ENCODE data around the gene APLF. TPM values are rescaled to one million over a fixed set of nuclear protein-coding genes. Genes with fewer than 3 reads are reported as not detected.

The APLF gene
- polyA plus RNA-seq, 2 of the 4 experiments (the other 2 are of a cell fraction): 1.5 to 2.8 TPM

Other genes starting within 250 kb of the APLF start
- 27.3 and 30.7 TPM in 2 replicates for gene PPP3R1, start 215.1 kb upstream of the APLF start, polyA plus RNA-seq (2011; rRNA removed)
- 53.7 to 55.1 TPM (median 54.4 TPM) in 3 replicates for gene PPP3R1, start 215.1 kb upstream of the APLF start, polyA plus RNA-seq (2017; fragmentation: RNase III; extraction: RNeasy Plus Mini Kit Qiagen cat#74134 plus additional on column Dnase treatment)
- 0.93 and 1.2 TPM in 2 replicates for gene CNRIP1, start 147.6 kb upstream of the APLF start, polyA plus RNA-seq (2011; rRNA removed)
- gene CNRIP1, start 147.6 kb upstream of the APLF start, polyA plus RNA-seq (2017; fragmentation: RNase III; extraction: RNeasy Plus Mini Kit Qiagen cat#74134 plus additional on column Dnase treatment): 2.3 to 2.9 TPM (median 2.6 TPM) in 3 replicates
- gene PLEK, start 102.3 kb upstream of the APLF start, polyA plus RNA-seq (2011; rRNA removed): not detected in 2 replicates
- 0.04 TPM in 1 of 3 replicates, not detected in the others for gene PLEK, start 102.3 kb upstream of the APLF start, polyA plus RNA-seq (2017; fragmentation: RNase III; extraction: RNeasy Plus Mini Kit Qiagen cat#74134 plus additional on column Dnase treatment)
- 1.4 and 2.1 TPM in 2 replicates for gene FBXO48, start 291 bp upstream of the APLF start, polyA plus RNA-seq (2011; rRNA removed)
- gene FBXO48, start 291 bp upstream of the APLF start, polyA plus RNA-seq (2017; fragmentation: RNase III; extraction: RNeasy Plus Mini Kit Qiagen cat#74134 plus additional on column Dnase treatment): 0.72 to 0.81 TPM (median 0.74 TPM) in 3 replicates
- not detected in 2 replicates for gene PROKR1, start 176.0 kb downstream of the APLF start, polyA plus RNA-seq (2011; rRNA removed)
- gene PROKR1, start 176.0 kb downstream of the APLF start, polyA plus RNA-seq (2017; fragmentation: RNase III; extraction: RNeasy Plus Mini Kit Qiagen cat#74134 plus additional on column Dnase treatment): not detected in 3 replicates

All from A549 (cell line).